ENCODE measurements around the gene ZNF616. TPM values are rescaled to one million over a fixed set of nuclear protein-coding genes. Genes with fewer than 3 reads are reported as not detected.

Gene ZNF616
- total and polyA plus RNA-seq, 2 of the 8 experiments (the other 6 are each of a cell fraction or from before 2014, with no cell fraction given), result 5.7 to 40.5 TPM

GRCh38 chr19:52110780-52111179, 29.0 kb downstream of the ZNF616 start (continued):
- TF ChIP-seq CHD7 (IDR thresholded peaks at IDR 0.05; ENCODE audit: insufficient replicate concordance, low read length) (no peak), TCF12 (IDR thresholded peaks at IDR 0.05; ENCODE audit: low read depth, low read length) (no peak), BACH1 (IDR thresholded peaks at IDR 0.05; ENCODE audit: low read length) (no peak)

Data from H1 (cell line).